ENCODE measurements around the gene TULP4. TPM values are rescaled to one million over a fixed set of nuclear protein-coding genes. Genes with fewer than 3 reads are reported as not detected.
"Not testable (repeated sequence)": the region's sequence is repeated elsewhere in the genome, so short reads cannot be mapped to it uniquely, and the experiment has no call there.

Gene TULP4
- total RNA-seq, 1 donor from 2014 or later: 86.1 TPM

DNA sequence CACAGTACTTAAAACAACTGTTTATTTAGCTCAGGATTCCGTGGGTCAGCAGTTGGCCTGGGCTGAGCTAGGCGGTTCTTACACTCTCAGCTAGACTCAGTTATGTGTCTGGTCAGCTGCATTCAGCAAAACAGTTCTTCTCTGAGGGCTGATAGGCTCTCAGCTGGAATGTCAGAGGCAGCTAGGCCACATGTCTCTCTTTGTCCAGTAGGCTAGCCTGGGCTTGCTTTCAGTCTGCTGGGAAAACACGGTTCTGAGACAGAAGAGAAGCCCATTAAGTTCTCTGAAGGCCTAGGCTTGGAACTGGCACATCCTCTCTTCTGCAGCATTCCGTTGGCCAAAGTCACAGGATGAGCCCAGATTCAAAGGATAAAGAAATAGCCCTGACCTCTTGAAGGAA, 65.6 kb downstream of the TULP4 start:
- intact Hi-C loops (cut with DNase I): no loop called here
- ATAC-seq (peak; percentile 41), DNase-seq (ENCODE audit: low spot score) (no peak)

DNA sequence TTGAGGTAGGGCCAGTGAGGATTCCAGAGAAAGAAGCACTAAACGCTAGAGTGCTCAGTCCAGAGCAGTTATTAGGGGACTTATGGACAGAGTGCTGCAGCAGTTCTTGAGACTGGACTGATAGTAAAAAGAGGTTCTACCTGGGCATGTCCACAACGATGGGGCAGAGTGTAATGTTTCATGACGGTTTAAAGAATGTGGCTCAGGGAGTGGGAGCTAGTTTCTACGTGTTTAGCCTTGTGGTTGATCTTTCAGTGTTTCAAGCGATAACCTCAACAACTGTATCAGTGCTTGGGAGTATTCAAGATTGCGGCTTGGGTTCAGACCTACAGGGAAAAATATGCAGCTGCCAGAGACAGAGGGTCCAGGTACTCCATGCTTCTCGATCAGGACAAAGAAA, 67.1 kb downstream of the TULP4 start:
- DNase-seq (ENCODE audit: low spot score) (no peak), ATAC-seq (no peak)
- intact Hi-C loops (cut with DNase I): no loop called here

DNA sequence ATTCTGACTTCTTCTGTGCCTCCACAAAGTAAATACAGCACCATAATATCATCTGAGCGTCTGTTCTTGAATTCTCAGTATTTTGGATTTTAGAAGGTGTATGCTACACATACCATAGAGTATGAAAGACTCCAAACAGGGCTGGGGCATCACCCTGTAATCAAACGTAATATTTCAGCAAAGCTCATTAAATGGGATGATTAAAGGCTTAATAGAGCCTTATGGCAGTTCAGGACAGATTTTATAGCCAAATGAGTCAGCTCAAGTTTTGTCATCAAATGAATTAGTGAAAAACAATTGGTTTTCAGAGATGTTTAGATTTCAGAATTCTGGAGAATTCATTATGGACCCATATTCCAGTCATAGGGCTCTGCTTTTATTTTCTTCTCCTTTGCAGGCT, 68.9 kb downstream of the TULP4 start:
- DNase-seq (ENCODE audit: low spot score): no peak
- intact Hi-C loops (cut with DNase I): no loop called here
- no peak for ATAC-seq

DNA sequence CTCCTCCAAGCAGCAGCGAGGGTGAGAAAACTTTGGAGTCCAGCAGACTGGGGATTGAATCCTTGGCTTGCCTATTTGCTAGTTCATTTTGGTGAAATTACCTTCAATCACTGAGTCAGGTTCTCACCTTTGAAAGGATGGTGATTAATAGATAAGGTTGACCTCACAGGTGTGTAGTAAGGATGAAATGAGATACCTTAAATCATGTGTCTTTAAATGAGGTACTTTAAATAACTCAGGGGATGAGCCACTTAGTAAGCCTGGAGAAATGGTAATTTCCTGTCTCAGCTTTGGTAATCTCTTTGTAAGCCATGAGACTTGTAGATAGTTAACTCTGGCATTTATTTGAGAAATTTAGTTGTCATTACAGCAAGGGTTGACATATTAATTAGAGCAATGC, 70.2 kb downstream of the TULP4 start:
- no peak for ATAC-seq

DNA sequence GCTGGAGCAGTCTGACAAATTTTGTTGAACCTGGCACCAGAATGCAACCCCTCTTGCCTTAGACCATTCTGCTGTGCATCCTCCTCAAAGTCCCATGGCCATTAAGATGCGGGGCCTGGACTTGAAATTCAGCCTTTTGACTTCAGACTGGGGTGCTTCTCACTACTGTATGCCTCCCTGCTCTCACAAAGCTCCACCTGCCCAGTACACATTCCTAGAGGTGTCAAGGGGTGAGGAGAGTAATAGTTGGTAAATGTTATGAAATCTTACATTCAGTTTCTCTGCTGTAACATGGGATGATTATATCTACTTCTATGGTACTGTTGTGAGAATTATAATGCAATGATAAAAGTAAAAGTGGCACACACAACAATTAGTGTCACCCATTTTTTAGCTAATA, 70.8 kb downstream of the TULP4 start:
- intact Hi-C loops (cut with DNase I): no loop called here
- ATAC-seq: no peak

More for the DNA sequence above, 70.2 kb downstream of the TULP4 start:
- DNase-seq (ENCODE audit: low spot score): no peak
- intact Hi-C loops (cut with DNase I): no loop called here

DNA sequence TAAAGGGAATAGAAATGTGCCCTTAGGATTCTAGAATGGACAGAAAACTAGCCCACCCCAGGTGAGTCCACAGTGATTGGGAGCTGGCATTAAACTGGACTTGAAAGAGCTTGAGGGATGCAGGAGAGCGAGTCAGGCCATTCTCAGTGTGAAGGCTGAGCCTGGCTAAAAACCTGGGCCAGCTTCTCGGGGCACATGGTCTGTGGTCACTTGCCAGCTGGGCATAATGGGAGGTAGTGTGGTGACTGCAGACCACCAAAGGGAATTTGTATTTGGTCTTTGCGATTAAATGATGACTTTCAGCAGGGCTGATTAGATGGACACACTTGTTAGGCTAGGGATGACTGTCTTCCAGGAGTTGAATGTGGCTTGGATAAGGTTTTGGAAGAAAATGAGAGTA, 71.3 kb downstream of the TULP4 start:
- ATAC-seq: no peak

More for the DNA sequence above, 70.8 kb downstream of the TULP4 start:
- no peak for DNase-seq (ENCODE audit: low spot score)

DNA sequence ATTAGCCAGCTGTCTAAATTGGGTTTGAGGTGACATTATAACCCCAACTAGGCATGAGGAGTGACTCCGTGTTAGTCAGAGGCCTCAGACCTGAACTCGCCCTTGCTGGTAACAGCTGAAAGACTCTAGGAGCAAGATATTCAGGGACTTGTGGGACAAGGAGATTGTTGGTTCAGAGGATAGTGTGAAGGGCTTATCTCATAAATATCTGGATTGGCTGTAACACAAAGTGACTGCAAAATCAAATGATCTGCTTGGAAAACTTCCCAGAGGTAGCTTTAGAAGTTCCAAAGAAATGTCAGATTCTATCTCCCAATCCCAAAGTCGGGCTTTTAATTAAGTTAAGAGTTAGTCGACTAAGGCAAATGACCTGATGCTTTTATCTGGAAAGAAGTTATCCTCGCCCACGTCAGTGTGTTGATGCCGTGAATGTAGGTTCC, 72.4 kb downstream of the TULP4 start:
- ATAC-seq (no peak), DNase-seq (ENCODE audit: low spot score) (no peak)

More for the DNA sequence above, 71.3 kb downstream of the TULP4 start:
- intact Hi-C loops (cut with DNase I): no loop called here
- no peak for DNase-seq (ENCODE audit: low spot score)

DNA sequence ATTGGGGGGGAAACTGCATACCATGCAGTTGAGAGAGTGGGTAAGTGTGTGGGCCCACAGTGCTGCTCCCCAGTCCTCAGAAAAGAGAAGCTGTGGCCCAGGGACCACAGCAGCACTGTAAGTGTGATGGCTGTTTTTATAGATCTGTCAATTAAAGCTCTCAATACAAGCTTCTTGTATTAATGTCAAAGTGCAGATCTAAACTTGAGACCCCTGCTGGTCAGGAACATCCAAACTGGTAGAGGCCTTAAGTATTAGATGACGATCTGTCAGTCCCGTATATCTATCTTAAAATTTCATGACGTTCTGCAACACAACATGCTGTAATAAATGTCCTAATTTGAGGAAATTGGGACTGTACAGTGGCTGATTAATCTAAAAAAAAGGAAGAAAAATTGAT, 74.8 kb downstream of the TULP4 start:
- intact Hi-C loops (cut with DNase I): no loop called here
- ATAC-seq (no peak), DNase-seq (ENCODE audit: low spot score) (no peak)

More for the DNA sequence above, 72.4 kb downstream of the TULP4 start:
- intact Hi-C loops (cut with DNase I): no loop called here

DNA sequence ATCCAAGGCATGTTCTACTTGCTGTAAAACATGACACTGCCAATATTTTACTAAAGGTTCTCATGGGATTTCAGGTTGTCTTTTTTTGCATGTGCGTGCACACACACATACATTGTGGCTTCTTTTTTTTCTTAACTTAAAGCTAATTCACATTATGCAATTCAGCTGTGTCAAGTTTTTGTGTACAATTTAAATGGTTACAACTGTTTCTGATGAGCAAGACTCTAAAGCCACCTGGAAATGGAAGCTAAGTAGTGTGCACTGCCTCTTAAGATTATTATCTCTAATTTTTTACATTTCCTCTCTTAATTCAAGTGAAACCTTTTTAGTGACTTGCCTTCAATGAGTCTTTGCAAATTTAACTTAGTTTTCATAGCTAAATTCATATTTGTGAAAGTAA, 75.3 kb downstream of the TULP4 start:
- ATAC-seq: no peak

DNA sequence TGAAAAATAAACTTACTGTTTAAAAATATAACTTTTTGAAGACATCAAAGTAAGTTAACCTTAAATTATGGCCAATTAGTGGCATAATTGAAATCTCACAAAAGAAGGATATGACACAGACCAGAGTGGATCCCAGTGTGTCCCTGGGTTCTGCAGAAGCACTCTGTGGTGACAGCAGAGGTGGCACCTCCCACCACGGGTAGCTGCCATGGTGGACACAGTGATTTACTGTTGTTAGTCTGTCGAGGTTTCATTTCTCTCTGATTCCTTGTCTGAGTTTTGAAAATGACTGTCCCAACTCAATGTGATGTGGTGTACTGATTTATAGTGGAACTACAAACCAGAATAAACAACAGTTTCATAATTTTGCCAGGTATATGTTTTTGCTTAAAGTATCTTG, 76.5 kb downstream of the TULP4 start:
- ATAC-seq: no peak
- intact Hi-C loops (cut with DNase I): no loop called here
- no peak for DNase-seq (ENCODE audit: low spot score)

More for the DNA sequence above, 75.3 kb downstream of the TULP4 start:
- intact Hi-C loops (cut with DNase I): no loop called here
- no peak for DNase-seq (ENCODE audit: low spot score)

DNA sequence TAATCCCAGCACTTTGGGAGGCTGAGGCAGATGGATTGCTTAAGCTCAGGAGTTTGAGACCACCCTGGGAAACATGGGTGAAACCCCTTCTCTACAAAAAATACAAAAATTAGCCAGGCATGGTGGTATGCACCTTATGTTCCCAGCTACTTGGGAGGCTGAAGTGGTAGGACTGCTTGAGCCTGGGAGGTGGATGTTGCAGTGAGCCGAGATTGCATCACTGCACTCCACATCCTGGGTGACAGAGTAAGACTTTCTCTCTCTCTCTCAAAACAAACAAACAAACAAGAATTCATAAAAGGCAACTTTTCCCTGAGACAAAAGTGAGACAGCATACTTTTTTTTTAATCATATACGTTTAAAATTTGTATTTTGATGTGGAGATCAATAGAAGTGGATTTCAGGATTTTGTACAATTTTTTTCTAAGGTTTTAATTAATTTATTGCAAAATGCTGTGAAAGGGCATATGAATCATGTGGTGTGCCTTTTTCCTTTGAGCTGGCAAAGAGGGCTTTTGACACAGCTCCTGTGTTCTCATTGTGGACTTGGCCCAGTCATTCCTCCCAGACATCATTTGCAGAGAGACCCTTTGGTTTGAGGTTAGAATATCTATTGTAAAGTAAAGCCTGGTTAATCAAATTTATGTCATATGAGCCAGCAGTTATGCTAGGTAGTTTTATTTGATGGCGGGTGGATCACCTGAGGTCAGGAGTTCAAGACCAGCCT, 77.1 kb downstream of the TULP4 start:
- no peak for ATAC-seq
- intact Hi-C loops (cut with DNase I): no loop called here
- DNase-seq (ENCODE audit: low spot score): no peak

DNA sequence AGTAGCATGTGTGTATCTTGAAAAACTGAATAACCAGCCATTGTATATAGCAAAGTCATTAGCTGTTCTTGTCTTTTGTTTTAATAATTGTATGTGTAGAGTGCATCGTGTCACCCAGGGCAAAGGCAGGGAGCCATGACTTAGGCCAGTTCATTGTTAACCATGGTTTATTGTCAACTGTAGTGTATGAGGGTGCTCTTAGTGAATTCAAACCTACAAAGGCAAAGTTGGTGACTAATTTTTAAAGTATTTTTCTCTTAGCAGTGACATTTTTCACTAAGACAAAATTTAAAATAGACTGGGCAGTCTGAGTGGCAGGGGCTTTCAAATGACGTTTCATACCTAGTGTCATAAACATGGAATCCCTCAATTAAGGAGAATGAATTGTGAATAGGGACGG, 79.0 kb downstream of the TULP4 start:
- no peak for ATAC-seq
- intact Hi-C loops (cut with DNase I): no loop called here
- no peak for DNase-seq (ENCODE audit: low spot score)

DNA sequence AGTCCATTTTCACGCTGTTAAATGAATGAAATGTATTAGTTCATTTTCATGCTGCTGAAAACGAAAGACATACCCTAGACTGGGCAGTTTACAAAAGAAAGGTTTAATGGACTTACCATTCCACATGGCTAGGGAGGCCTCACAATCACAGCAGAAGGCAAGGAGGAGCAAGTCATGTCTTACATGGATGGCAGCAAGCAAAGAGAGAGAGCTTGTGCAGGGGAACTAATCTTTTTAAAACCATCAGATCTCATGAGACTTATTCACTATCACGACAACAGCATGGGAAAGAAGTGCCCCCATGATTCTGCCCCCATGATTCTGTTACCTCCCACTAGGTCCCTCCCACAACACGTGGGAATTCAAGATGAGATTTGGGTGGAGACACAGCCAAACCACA, 79.7 kb downstream of the TULP4 start:
- DNase-seq (ENCODE audit: low spot score); intact Hi-C loops (cut with DNase I); ATAC-seq: not testable (repeated sequence)

DNA sequence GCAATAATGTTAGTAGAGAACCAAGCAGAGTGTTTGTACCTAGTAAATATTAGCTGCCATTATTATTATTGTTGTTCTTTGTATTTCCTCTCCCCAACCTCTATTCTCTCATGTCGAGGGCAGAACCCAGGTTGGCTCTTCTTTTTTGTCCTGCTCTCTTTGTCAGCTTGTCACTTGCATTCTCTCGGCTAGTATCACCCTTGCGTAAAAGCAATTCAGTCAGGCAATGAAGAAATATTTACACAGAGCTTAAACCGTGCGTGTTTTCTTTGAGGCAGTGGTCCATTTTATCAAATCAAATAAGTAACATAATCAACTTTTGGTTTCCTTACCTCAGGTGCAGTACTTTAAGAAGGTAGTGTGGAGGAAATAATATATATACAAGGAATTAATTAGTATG, 83.9 kb downstream of the TULP4 start:
- ATAC-seq (no peak), DNase-seq (ENCODE audit: low spot score) (no peak)
- intact Hi-C loops (cut with DNase I): loop anchor here (5.0 kb wide), 1 partner anchor 304 kb away; no protein-coding TSS in a partner anchor

DNA sequence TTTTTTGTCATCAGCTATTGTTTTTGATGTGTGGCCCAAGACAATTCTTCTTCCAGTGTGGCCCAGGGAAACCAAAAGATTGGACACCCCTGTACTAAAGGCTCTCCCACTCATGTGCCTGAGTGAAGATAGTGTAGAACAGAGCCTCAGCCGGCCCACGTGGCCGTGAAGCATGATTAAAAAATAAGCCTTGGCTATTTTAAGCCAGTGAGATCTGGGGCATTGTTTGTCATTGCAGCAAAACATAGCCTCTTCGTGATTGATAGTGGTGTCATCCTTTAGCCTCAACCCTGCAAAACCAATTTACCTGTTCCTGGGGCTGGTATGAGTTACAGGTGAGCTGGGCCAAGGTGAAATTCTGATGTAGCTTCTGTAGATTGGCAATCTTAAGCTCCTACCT, 85.3 kb downstream of the TULP4 start:
- DNase-seq (ENCODE audit: low spot score) (no peak), ATAC-seq (no peak)
- intact Hi-C loops (cut with DNase I): loop anchor here (5.0 kb wide), 1 partner anchor 305 kb away; no protein-coding TSS in a partner anchor

DNA sequence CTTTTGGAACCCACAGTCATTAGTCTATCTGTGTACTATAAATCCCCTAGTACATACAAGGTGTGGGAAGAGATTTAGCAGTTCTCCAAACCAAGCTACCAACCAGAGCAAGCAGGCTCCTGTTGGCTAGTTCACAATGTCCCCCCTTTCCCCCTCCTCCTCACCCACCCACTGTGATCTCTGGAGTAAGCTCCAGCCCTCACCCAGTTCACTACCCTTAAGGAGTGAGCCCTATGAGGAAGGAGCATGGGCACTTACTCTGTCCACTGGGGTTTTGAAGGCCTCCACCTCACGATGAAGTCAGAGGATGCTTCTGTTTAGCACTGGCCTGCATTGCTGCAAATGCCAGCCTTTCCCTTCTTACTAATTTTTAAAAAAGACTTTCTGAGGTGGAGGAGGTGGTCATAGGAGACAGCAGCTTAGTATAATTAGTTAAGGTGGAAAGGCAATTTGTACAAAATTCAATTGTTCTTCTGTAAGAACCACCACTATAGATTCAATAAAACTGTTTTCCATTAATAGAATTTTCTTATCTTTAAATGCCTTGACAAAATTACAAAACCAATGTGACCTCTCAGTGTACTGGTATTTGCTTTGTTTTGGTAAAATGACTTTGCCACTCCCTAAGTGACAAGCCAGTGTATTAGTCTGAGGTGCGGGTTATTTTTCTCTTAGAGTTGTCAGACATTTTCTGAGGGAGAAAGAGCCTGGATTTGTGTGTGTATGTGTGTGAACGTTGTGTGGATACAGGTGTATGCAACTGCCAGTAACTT, 86.2 kb downstream of the TULP4 start:
- ATAC-seq (no peak), DNase-seq (ENCODE audit: low spot score) (no peak)

DNA sequence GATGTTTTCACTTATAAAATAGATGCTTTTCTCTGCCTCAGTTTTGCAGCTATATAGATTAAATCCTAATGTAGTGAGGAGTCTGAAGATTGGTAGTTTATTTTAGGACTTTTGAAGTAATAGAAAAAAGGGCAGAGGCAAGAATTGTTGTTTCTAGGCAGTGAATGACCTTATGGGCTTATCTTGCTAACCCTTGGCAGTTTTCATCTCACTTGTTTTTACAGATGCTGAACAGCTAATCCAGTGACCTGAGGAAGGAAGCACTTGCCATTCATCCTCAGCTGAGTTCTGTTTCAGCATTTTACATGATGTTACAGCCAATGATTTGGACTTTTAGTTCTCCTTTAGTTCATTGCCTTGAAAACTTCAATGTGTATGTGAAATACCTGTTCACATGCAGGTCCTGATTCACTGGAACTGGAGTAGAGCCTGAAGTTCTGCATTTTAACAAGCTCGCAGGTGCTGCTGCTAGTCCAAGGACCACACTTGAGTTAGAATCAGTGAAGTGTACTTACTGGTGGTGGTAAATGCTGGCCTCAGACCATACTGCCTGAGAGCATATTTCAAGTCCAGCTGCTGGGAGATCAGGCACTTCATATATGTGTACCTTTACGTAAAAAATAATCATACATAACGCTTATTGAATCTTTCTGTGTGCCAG, 86.9 kb downstream of the TULP4 start:
- intact Hi-C loops (cut with DNase I): loop anchor here (5.0 kb wide), 1 partner anchor 307 kb away; no protein-coding TSS in a partner anchor

More for the DNA sequence above, 86.2 kb downstream of the TULP4 start:
- intact Hi-C loops (cut with DNase I): loop anchor here (5.0 kb wide), 1 partner anchor 306 kb away; no protein-coding TSS in a partner anchor

DNA sequence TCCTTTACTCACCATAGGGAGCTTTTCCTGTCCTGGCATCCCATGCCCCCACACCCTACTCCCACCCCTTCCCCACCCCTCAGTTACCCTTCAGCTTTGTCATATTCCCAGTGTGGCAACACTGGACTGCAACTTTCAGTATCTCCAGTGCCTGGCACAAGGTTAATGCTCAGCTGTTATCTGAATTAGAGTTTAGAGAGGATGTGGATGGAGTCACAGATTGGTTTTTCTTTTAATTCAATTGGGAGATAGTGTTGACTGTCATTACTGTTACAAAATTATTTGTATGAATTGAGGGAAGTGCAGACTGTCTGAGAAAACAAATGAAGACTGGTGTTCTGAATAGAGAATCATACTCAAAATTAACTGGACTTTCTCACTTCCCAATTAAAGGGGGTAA, 89.9 kb downstream of the TULP4 start:
- DNase-seq (ENCODE audit: low spot score): no peak
- intact Hi-C loops (cut with DNase I): no loop called here

More for the DNA sequence above, 86.9 kb downstream of the TULP4 start:
- ATAC-seq (no peak), DNase-seq (ENCODE audit: low spot score) (no peak)

DNA sequence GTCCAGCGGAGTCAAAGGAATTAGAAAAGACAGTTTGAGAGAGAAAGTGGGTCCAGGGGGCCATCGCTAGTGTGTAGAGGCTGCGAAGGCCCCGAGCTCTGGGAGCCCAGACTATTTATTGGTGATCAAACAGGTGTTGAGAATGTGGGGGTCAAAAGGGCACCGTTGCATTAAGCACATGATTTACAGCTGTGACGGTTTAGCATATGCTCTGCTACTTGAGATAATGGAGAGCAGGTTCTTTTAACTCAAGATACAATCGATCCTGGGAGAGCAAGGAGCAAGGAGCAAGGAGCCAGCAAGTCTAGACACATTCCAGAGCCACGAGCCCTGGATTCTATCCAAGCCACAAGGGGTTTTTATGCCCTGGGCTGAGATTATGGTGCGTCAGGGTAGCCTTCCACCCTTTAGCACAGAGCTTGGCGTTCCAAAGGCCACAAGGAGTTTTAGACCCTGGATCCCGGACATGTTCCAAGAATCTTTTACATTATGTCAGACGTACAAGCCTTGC, 93.1 kb downstream of the TULP4 start:
- DNase-seq (ENCODE audit: low spot score); intact Hi-C loops (cut with DNase I); ATAC-seq: not testable (repeated sequence)

More for the DNA sequence above, 89.9 kb downstream of the TULP4 start:
- ATAC-seq: no peak
